Neural crest cell (in vitro differentiated cells): ENCODE results near the gene MRAP. TPM values are rescaled to one million over a fixed set of nuclear protein-coding genes. Genes with fewer than 3 reads are reported as not detected.

Experiments
- DNase-seq: peaks from one replicate; pipeline ENCODE4 v3.0.0; 2021; ENCODE audit warnings: low read depth, mixed read lengths, low spot score
- H3K27ac Mint-ChIP-seq: one replicate; pipeline ENCODE4 v1.8.0; 2021; ENCODE audit warnings: mild to moderate bottlenecking, mixed read lengths; ENCODE audit not compliant: unreplicated experiment
- H3K27me3 Mint-ChIP-seq: 2 replicates; pipeline ENCODE4 v1.8.0; 2021; ENCODE audit warnings: low read depth, mild to moderate bottlenecking, mixed read lengths
- H3K36me3 Mint-ChIP-seq: 2 replicates; pipeline ENCODE4 v1.8.0; 2021; ENCODE audit warnings: low read depth, mild to moderate bottlenecking, mixed read lengths
- H3K4me1 Mint-ChIP-seq: 2 replicates; pipeline ENCODE4 v1.8.0; 2021; ENCODE audit warnings: mixed read lengths
- H3K4me3 Mint-ChIP-seq: one replicate; pipeline ENCODE4 v1.8.0; 2021; ENCODE audit warnings: mild to moderate bottlenecking, mixed read lengths
- H3K9me3 Mint-ChIP-seq: 2 replicates; pipeline ENCODE4 v1.8.0; 2021; ENCODE audit warnings: mixed read lengths
- CTCF ChIP-seq: fragments of 200-600 bp; sonication (generic); conservative IDR thresholded peaks from 2 replicates; pipeline ENCODE4 v1.5.0; 2021; ENCODE audit warnings: antibody characterized with exemption, mild to moderate bottlenecking
- total RNA-seq: library from RNA; stranded (reverse); gene quantifications from 2 replicates; pipeline ENCODE4 v1.2.1, GENCODE V29; 2021

The MRAP gene
- total RNA-seq, 1 donor from 2014 or later: not detected

DNA sequence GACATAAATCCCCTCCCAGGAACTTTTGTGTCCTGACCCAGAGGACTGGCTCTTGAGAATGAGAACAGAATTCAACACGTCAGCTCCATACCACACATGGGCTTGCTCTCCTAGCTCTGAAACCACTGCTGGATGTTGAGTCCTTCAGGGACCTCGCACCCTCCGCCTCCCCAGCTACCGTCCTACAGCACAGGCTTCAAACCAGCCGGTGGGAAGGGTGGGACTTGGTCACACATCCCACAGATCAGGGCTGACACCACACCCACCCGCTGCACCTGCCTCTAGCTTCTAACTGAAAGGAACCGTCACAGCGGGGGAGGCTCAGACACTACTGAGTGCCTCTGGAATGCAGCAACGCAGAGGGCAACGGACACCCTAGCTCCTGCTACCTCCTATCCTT lies 24.0 kb downstream of the MRAP start:
- Mint-ChIP-seq H3K27me3 (no peaks in the 10 kb centered on the region), H3K27ac (peak overlapping the region; percentile 47), H3K36me3 (peaks cover 23% of the 10 kb centered on the region), H3K4me3 (no peak overlapping the region), H3K4me1 (no peaks in the 10 kb centered on the region), H3K9me3 (peaks cover 4% of the 10 kb centered on the region)
- DNase-seq: no peak
- no peak for TF ChIP-seq CTCF

- Mint-ChIP-seq H3K9me3 (peaks cover 6% of the 10 kb centered on the region), H3K27me3 (peaks cover 6% of the 10 kb centered on the region), H3K4me3 (no peak overlapping the region), H3K36me3 (peaks cover 33% of the 10 kb centered on the region), H3K27ac (peak overlapping the region; percentile 64), H3K4me1 (peaks cover 15% of the 10 kb centered on the region)
- TF ChIP-seq CTCF: no peak
- no peak for DNase-seq
Measured at GRCh38 chr21:32325706-32326105, 27.1 kb downstream of the MRAP start.

DNA sequence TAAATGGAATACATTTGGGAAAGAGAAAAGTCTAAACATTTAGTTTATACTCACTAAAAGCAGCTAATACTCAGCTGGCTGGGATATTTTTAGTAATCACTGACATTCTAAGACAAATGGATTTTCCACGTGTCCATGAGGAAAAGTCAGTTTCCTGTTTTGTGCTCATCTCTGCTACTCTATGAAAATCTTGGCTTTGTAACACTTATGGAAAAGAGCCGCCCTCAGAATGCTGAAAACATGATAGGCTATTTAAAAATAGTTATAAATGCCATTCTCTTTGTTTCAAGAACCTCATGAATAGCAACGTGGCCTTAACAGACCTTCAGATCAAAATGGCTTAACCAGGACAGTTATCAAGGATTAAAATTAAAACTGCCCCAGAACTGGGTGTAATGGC lies 29.9 kb downstream of the MRAP start:
- peaks cover 35% of the 10 kb centered on the region for H3K36me3 Mint-ChIP-seq
- H3K4me3 Mint-ChIP-seq: no peak overlapping the region
- no peak for TF ChIP-seq CTCF
- peaks cover 38% of the 10 kb centered on the region for H3K4me1 Mint-ChIP-seq
- H3K27ac Mint-ChIP-seq: peak overlapping the region; percentile 69
- peaks cover 6% of the 10 kb centered on the region for H3K27me3 Mint-ChIP-seq
- DNase-seq: no peak
- H3K9me3 Mint-ChIP-seq: peaks cover 10% of the 10 kb centered on the region

DNA sequence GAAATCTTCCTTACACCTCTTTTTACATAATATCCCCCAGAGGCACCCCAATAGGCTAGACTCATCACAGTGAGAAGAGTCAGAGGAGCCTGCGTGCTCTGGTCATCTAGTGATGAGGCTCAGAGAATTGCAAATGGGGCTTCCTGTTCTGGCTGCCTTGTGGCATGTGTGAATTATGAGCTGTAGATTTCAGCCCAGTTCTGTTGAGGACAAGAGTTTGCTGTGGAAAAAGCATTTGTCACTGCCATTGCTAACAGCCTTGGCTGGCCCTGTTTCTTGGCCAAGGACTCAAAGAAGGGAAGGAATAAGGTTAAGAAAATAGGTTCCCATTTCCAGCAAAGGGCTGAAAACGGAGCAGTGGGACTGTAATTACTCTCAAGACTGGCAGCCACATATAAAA lies 30.7 kb downstream of the MRAP start:
- Mint-ChIP-seq H3K36me3 (peaks cover 31% of the 10 kb centered on the region), H3K9me3 (peaks cover 10% of the 10 kb centered on the region), H3K27me3 (peaks cover 6% of the 10 kb centered on the region), H3K27ac (peak overlapping the region; percentile 83), H3K4me1 (peaks cover 38% of the 10 kb centered on the region), H3K4me3 (no peak overlapping the region)
- TF ChIP-seq CTCF: no peak
- DNase-seq: no peak

- Mint-ChIP-seq H3K27ac (peak overlapping the region; percentile 83), H3K4me3 (peak overlapping the region; percentile 23), H3K9me3 (peaks cover 10% of the 10 kb centered on the region), H3K27me3 (peaks cover 6% of the 10 kb centered on the region), H3K4me1 (peaks cover 43% of the 10 kb centered on the region), H3K36me3 (peaks cover 31% of the 10 kb centered on the region)
- no peak for TF ChIP-seq CTCF
- DNase-seq: no peak
Measured at GRCh38 chr21:32329776-32330175, 31.1 kb downstream of the MRAP start.

GRCh38 chr21:32330784-32331311 lies 32.2 kb downstream of the MRAP start:
- peaks cover 29% of the 10 kb centered on the region for H3K36me3 Mint-ChIP-seq
- DNase-seq: peak; percentile 23
- H3K4me1 Mint-ChIP-seq: peaks cover 54% of the 10 kb centered on the region
- H3K27me3 Mint-ChIP-seq: peaks cover 10% of the 10 kb centered on the region
- peaks cover 10% of the 10 kb centered on the region for H3K9me3 Mint-ChIP-seq
- peak overlapping the region; percentile 45 for H3K4me3 Mint-ChIP-seq
- no peak for TF ChIP-seq CTCF
- H3K27ac Mint-ChIP-seq: peak overlapping the region; percentile 95
